ENCODE results near the gene C1orf35. TPM values are rescaled to one million over a fixed set of nuclear protein-coding genes. Genes with fewer than 3 reads are reported as not detected.

Gene C1orf35
- total and polyA plus RNA-seq, 2 of the 4 experiments (the other 2 are of a cell fraction): 4.3 to 13.0 TPM

DNA sequence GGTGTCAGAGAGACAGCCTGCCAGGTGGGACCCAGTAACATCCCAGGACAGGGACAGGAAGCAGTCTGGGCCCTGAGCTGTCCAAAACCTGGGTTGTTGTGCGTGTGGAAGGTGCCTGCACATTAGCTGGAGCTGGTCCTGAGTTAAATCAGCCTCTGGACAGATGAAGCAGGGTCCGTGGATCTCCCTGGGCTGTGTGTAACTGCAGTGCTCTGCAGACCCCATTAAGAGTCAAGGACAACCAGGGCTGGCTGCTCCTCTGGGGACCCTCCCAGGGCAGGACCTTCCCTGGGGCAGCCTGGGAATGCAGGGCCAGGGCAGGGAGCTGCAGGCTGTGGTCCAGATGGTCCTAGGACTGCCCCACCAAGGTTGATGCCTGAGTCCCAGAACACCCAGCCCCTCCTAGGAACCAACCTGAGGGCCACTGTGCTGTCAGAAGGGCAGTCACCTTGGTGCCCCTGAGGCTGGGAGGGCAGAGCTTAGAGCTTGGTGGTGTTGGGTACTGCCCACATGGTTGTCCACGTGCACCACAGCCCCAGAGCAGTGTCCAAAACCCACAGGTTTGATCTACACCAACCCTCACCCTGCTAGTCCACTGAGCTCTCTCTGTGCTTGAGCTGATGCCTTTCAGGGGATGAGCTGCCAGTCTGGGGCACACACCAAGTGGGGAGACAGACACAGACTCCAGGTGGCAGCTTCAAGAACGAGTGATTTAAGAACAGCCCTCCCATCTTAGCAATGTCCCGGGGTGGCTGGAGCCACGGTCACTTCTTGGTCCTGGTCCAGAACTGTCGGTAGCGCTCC lies 3.1 kb upstream of the C1orf35 start:
- no peak overlapping the region for H2AK9ac ChIP-seq (replicated peaks; ENCODE audit: low read depth, low read length, poor library complexity)
- no peak overlapping the region for H3K18ac ChIP-seq (ENCODE audit: low read depth, low read length)
- H3K36me3 ChIP-seq (ENCODE audit: control insufficient read depth, insufficient read depth, low read length): peaks cover 15% of the 10 kb centered on the region
- no peak overlapping the region for H2AFZ ChIP-seq (replicated peaks; ENCODE audit: low read length, poor library complexity)
- dilution Hi-C loops (cut with HindIII; ENCODE audit: low sequenced_read_pairs, unreplicated experiment): no loop called here
- H2BK15ac ChIP-seq (ENCODE audit: low read depth, low read length): no peak overlapping the region
- H3K56ac ChIP-seq (ENCODE audit: extremely low read depth, insufficient read depth, low read length): no peak overlapping the region
- H4K20me1 ChIP-seq (ENCODE audit: insufficient read depth, low read length): peaks cover 7% of the 10 kb centered on the region
- no peak overlapping the region for H3K14ac ChIP-seq (replicated peaks; ENCODE audit: low read depth, low read length)
- peaks cover 17 to 52% of the 10 kb centered on the region in 2 experiments; a peak in 3 of 4 replicates for H3K79me1 ChIP-seq (ENCODE audit: low read depth in 1 of 2, low read length in 2 of 2)
- H3K9ac ChIP-seq (ENCODE audit: low read depth, low read length): no peak overlapping the region
- TF ChIP-seq, protein P1, sequence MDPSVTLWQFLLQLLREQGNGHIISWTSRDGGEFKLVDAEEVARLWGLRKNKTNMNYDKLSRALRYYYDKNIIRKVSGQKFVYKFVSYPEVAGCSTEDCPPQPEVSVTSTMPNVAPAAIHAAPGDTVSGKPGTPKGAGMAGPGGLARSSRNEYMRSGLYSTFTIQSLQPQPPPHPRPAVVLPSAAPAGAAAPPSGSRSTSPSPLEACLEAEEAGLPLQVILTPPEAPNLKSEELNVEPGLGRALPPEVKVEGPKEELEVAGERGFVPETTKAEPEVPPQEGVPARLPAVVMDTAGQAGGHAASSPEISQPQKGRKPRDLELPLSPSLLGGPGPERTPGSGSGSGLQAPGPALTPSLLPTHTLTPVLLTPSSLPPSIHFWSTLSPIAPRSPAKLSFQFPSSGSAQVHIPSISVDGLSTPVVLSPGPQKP (IDR thresholded peaks at IDR 0.05; ENCODE audit: borderline replicate concordance, low read depth, low read length): no peak
- no peak for TF ChIP-seq FOS (IDR thresholded peaks at IDR 0.05; ENCODE audit: low read depth, low read length)
- TF ChIP-seq SMC3 (IDR thresholded peaks at IDR 0.05; ENCODE audit: low read depth, low read length): no peak
- TF ChIP-seq RCOR1 (IDR thresholded peaks at IDR 0.05; ENCODE audit: insufficient replicate concordance, low read length): no peak
- no peak for TF ChIP-seq CTCF (conservative IDR thresholded peaks at IDR 0.05; ENCODE audit: low read depth, low read length)
- TF ChIP-seq CEBPB (IDR thresholded peaks at IDR 0.05; ENCODE audit: low read depth, low read length): no peak
- TF ChIP-seq RAD21 (IDR thresholded peaks at IDR 0.05; ENCODE audit: low read length): no peak
- no peak for TF ChIP-seq RFX5 (IDR thresholded peaks at IDR 0.05; ENCODE audit: low read depth, low read length)
- no peak for TF ChIP-seq MAFK (IDR thresholded peaks at IDR 0.05; ENCODE audit: low read depth, low read length)
- no peak for TF ChIP-seq NFE2L2 (IDR thresholded peaks at IDR 0.05; ENCODE audit: low read depth, low read length)
- no peak for TF ChIP-seq MXI1 (IDR thresholded peaks at IDR 0.05; ENCODE audit: borderline replicate concordance, low read depth, low read length)
- TF ChIP-seq, protein P2, sequence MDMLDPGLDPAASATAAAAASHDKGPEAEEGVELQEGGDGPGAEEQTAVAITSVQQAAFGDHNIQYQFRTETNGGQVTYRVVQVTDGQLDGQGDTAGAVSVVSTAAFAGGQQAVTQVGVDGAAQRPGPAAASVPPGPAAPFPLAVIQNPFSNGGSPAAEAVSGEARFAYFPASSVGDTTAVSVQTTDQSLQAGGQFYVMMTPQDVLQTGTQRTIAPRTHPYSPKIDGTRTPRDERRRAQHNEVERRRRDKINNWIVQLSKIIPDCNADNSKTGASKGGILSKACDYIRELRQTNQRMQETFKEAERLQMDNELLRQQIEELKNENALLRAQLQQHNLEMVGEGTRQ (IDR thresholded peaks at IDR 0.05; ENCODE audit: low read depth, low read length): no peak
- no peak for TF ChIP-seq CHD1 (IDR thresholded peaks at IDR 0.05; ENCODE audit: low read depth, low read length)
- no peak for TF ChIP-seq POLR2A (IDR thresholded peaks at IDR 0.05; ENCODE audit: low read depth, low read length)
- TF ChIP-seq MAZ (IDR thresholded peaks at IDR 0.05; ENCODE audit: borderline replicate concordance, low read depth, low read length): no peak
- no peak for TF ChIP-seq BHLHE40 (IDR thresholded peaks at IDR 0.05; ENCODE audit: low read depth, low read length)
- in situ Hi-C loops (cut with MboI; ENCODE audit: low sequenced_read_pairs): no loop called here
- intact Hi-C loops (cut with micrococcal nuclease): no loop called here
- no peak overlapping the region for H2BK20ac ChIP-seq (ENCODE audit: low read depth, low read length)
- 80% methylated on average over 4 of the region's 8 CpGs; no CpG with 5 or more reads in 1 of the 2 experiments for WGBS, 2 experiments (ENCODE audit: extremely low coverage in 2 of 2, insufficient read length in 1 of 2)
- no peak overlapping the region for H3K4me3 ChIP-seq (ENCODE audit: insufficient read depth, low read depth, low read length)
- H3K27ac ChIP-seq (ENCODE audit: insufficient read depth, low read length): no peak overlapping the region
- no TSS peak for BruUV-seq (replicated peaks)
- peaks cover 10% of the 10 kb centered on the region for H3K4me1 ChIP-seq (ENCODE audit: control insufficient read depth, insufficient read depth, low read length)
- no peak overlapping the region for H4K91ac ChIP-seq (ENCODE audit: insufficient read depth, low read depth, low read length)
- POLR2A ChIA-PET (ENCODE audit: unreplicated experiment): no interaction called here
- ATAC-seq (ENCODE audit: low read depth): no peak
- no peak overlapping the region for H2BK120ac ChIP-seq (ENCODE audit: low read depth, low read length)
- peaks cover 7% of the 10 kb centered on the region for H3K9me1 ChIP-seq (ENCODE audit: insufficient read depth, low read length)
- CTCF ChIA-PET: no interaction called here
- H3K4me2 ChIP-seq (ENCODE audit: low read depth, low read length): no peak overlapping the region
- H2AK5ac ChIP-seq (ENCODE audit: low read depth, low read length): no peak overlapping the region
- H4K8ac ChIP-seq (ENCODE audit: low read depth in 2 of 2, low read length in 2 of 2): no peak overlapping the region
- no peak overlapping the region for H3K23ac ChIP-seq (ENCODE audit: low read depth, low read length)
- H2BK5ac ChIP-seq (ENCODE audit: low read depth, low read length, poor library complexity, severe bottlenecking): no peak overlapping the region
- no peaks in the 10 kb centered on the region for H3K27me3 ChIP-seq (ENCODE audit: control insufficient read depth, insufficient read depth, low read length)
- H4K5ac ChIP-seq (ENCODE audit: low read depth, low read length): no peak overlapping the region
- no peaks in the 10 kb centered on the region for H3K9me3 ChIP-seq (ENCODE audit: control insufficient read depth, insufficient read depth, low read length)
- no peak overlapping the region for H3K4ac ChIP-seq (ENCODE audit: low read depth, low read length)
- DNase-seq: no peak

Measured in IMR-90 (cell line).